Measurements from ENCODE around the gene S100B.

Gene S100B

GRCh38 chr21:46570119-46570518 lies 34.8 kb downstream of the S100B start:
- Mint-ChIP-seq H3K4me1 (peaks cover 29% of the 10 kb centered on the region), H3K36me3 (peaks cover 81% of the 10 kb centered on the region), H3K27ac (no peak overlapping the region), H3K27me3 (no peaks in the 10 kb centered on the region), H3K4me3 (no peak overlapping the region), H3K9me3 (peaks cover 17% of the 10 kb centered on the region)
- no peak for DNase-seq
- CTCF ChIA-PET: no interaction called here

- H3K36me3 Mint-ChIP-seq: peaks cover 79% of the 10 kb centered on the region
- H3K27me3 Mint-ChIP-seq: no peaks in the 10 kb centered on the region
- H3K9me3 Mint-ChIP-seq: peaks cover 17% of the 10 kb centered on the region
- CTCF ChIA-PET: no interaction called here
- H3K4me3 Mint-ChIP-seq: no peak overlapping the region
- no peak for DNase-seq
- peaks cover 20% of the 10 kb centered on the region for H3K4me1 Mint-ChIP-seq
- no peak overlapping the region for H3K27ac Mint-ChIP-seq
Measured at GRCh38 chr21:46569081-46569480, 35.8 kb downstream of the S100B start.

- Mint-ChIP-seq H3K4me3 (no peak overlapping the region), H3K4me1 (peaks cover 20% of the 10 kb centered on the region), H3K27me3 (no peaks in the 10 kb centered on the region), H3K36me3 (peaks cover 78% of the 10 kb centered on the region), H3K27ac (no peak overlapping the region), H3K9me3 (peaks cover 13% of the 10 kb centered on the region)
- CTCF ChIA-PET: interaction anchor here (1.7 kb wide), 1 partner anchor 18 kb away, joined by 3 read pairs; no protein-coding TSS in a partner anchor
- no peak for DNase-seq
Measured at GRCh38 chr21:46568562-46568961, 36.3 kb downstream of the S100B start.

GRCh38 chr21:46567348-46567747 lies 37.5 kb downstream of the S100B start:
- Mint-ChIP-seq H3K36me3 (peaks cover 81% of the 10 kb centered on the region), H3K4me3 (no peak overlapping the region), H3K27me3 (no peaks in the 10 kb centered on the region), H3K27ac (peak overlapping the region; percentile 49), H3K9me3 (peaks cover 5% of the 10 kb centered on the region), H3K4me1 (peaks cover 30% of the 10 kb centered on the region)
- no peak for DNase-seq
- CTCF ChIA-PET: interaction anchor here (1.7 kb wide), 1 partner anchor 16 kb away, joined by 3 read pairs; no protein-coding TSS in a partner anchor

GRCh38 chr21:46564391-46564790 lies 40.5 kb downstream of the S100B start:
- Mint-ChIP-seq H3K4me3 (no peak overlapping the region), H3K27me3 (no peaks in the 10 kb centered on the region), H3K9me3 (no peaks in the 10 kb centered on the region), H3K27ac (peak overlapping the region; percentile 49), H3K36me3 (peaks cover 83% of the 10 kb centered on the region), H3K4me1 (peaks cover 60% of the 10 kb centered on the region)
- CTCF ChIA-PET: interaction anchor here (0.7 kb wide), 1 partner anchor 32 kb away, joined by 3 read pairs; no protein-coding TSS in a partner anchor
- no peak for DNase-seq

- H3K4me3 Mint-ChIP-seq: no peak overlapping the region
- no peaks in the 10 kb centered on the region for H3K9me3 Mint-ChIP-seq
- peaks cover 76% of the 10 kb centered on the region for H3K36me3 Mint-ChIP-seq
- no peak for DNase-seq
- no peaks in the 10 kb centered on the region for H3K27me3 Mint-ChIP-seq
- H3K27ac Mint-ChIP-seq: peak overlapping the region; percentile 2
- peaks cover 70% of the 10 kb centered on the region for H3K4me1 Mint-ChIP-seq
- CTCF ChIA-PET: interaction anchor here (0.6 kb wide), 1 partner anchor 48 kb away, joined by 3 read pairs; no protein-coding TSS in a partner anchor
Measured at GRCh38 chr21:46562964-46563607, 41.8 kb downstream of the S100B start.

- no peak for DNase-seq
- H3K4me3 Mint-ChIP-seq: no peak overlapping the region
- H3K4me1 Mint-ChIP-seq: peaks cover 69% of the 10 kb centered on the region
- H3K27me3 Mint-ChIP-seq: no peaks in the 10 kb centered on the region
- peaks cover 75% of the 10 kb centered on the region for H3K36me3 Mint-ChIP-seq
- CTCF ChIA-PET: no interaction called here
- no peaks in the 10 kb centered on the region for H3K9me3 Mint-ChIP-seq
- peak overlapping the region; percentile 2 for H3K27ac Mint-ChIP-seq
Measured at GRCh38 chr21:46562472-46562871, 42.4 kb downstream of the S100B start.

GRCh38 chr21:46561445-46562090 lies 43.3 kb downstream of the S100B start:
- CTCF ChIA-PET: no interaction called here
- peaks cover 67% of the 10 kb centered on the region for H3K4me1 Mint-ChIP-seq
- H3K4me3 Mint-ChIP-seq: no peak overlapping the region
- H3K27ac Mint-ChIP-seq: peak overlapping the region; percentile 99
- H3K27me3 Mint-ChIP-seq: no peaks in the 10 kb centered on the region
- H3K36me3 Mint-ChIP-seq: peaks cover 77% of the 10 kb centered on the region
- no peak for DNase-seq
- no peaks in the 10 kb centered on the region for H3K9me3 Mint-ChIP-seq

GRCh38 chr21:46560568-46561444 lies 44.1 kb downstream of the S100B start:
- peak overlapping the region; percentile 61 for H3K4me3 Mint-ChIP-seq
- CTCF ChIA-PET: interaction anchor here (2.1 kb wide), 1 partner anchor 45 kb away, joined by 4 read pairs; the partner anchor contains the start of gene S100B
- no peaks in the 10 kb centered on the region for H3K27me3 Mint-ChIP-seq
- peak overlapping the region; percentile 99 for H3K27ac Mint-ChIP-seq
- peak; percentile 36 for DNase-seq
- H3K36me3 Mint-ChIP-seq: peaks cover 75% of the 10 kb centered on the region
- H3K9me3 Mint-ChIP-seq: no peaks in the 10 kb centered on the region
- peaks cover 66% of the 10 kb centered on the region for H3K4me1 Mint-ChIP-seq

- CTCF ChIA-PET: interaction anchor here (1.9 to 2.1 kb wide), 3 partner anchors 46 to 80 kb away, joined by 4 to 14 read pairs (median 4); partner anchors contain the start of gene S100B
- no peaks in the 10 kb centered on the region for H3K27me3 Mint-ChIP-seq
- H3K36me3 Mint-ChIP-seq: peaks cover 68% of the 10 kb centered on the region
- peak overlapping the region; percentile 99 for H3K27ac Mint-ChIP-seq
- peak; percentile 77 for DNase-seq
- H3K4me3 Mint-ChIP-seq: peak overlapping the region; percentile 61
- peaks cover 69% of the 10 kb centered on the region for H3K4me1 Mint-ChIP-seq
- H3K9me3 Mint-ChIP-seq: no peaks in the 10 kb centered on the region
Measured at GRCh38 chr21:46559291-46559983, 45.4 kb downstream of the S100B start.

GRCh38 chr21:46557919-46558392 lies 46.9 kb downstream of the S100B start:
- peak overlapping the region; percentile 99 for H3K27ac Mint-ChIP-seq
- H3K9me3 Mint-ChIP-seq: no peaks in the 10 kb centered on the region
- H3K4me3 Mint-ChIP-seq: no peak overlapping the region
- no peaks in the 10 kb centered on the region for H3K27me3 Mint-ChIP-seq
- no peak for DNase-seq
- H3K36me3 Mint-ChIP-seq: peaks cover 70% of the 10 kb centered on the region
- H3K4me1 Mint-ChIP-seq: peaks cover 75% of the 10 kb centered on the region
- CTCF ChIA-PET: interaction anchor here (0.6 to 1.9 kb wide), 3 partner anchors 79 to 82 kb away, joined by 3 to 14 read pairs (median 4); no protein-coding TSS in a partner anchor

- Mint-ChIP-seq H3K4me1 (peaks cover 76% of the 10 kb centered on the region), H3K27ac (peak overlapping the region; percentile 60), H3K36me3 (peaks cover 69% of the 10 kb centered on the region), H3K4me3 (no peak overlapping the region), H3K27me3 (no peaks in the 10 kb centered on the region), H3K9me3 (no peaks in the 10 kb centered on the region)
- no peak for DNase-seq
- CTCF ChIA-PET: interaction anchor here (0.6 to 1.3 kb wide), 2 partner anchors 79 to 82 kb away, joined by 3 read pairs; no protein-coding TSS in a partner anchor
Measured at GRCh38 chr21:46557469-46557868, 47.4 kb downstream of the S100B start.

- DNase-seq: no peak
- Mint-ChIP-seq H3K27me3 (no peaks in the 10 kb centered on the region), H3K27ac (no peak overlapping the region), H3K4me1 (peaks cover 76% of the 10 kb centered on the region), H3K4me3 (no peak overlapping the region), H3K9me3 (no peaks in the 10 kb centered on the region), H3K36me3 (peaks cover 66% of the 10 kb centered on the region)
- CTCF ChIA-PET: interaction anchor here (1.3 kb wide), 1 partner anchor 80 kb away, joined by 3 read pairs; no protein-coding TSS in a partner anchor
Measured at GRCh38 chr21:46556802-46557201, 48.1 kb downstream of the S100B start.

Measured in activated naive CD4-positive, alpha-beta T cell treated with anti-CD3 and anti-CD28 coated beads, Interleukin-2, amount 10 ng/mL, durations not matched to agents 7 days and 5 days (primary cell).